Measurements from ENCODE around the gene PHTF2. TPM values are rescaled to one million over a fixed set of nuclear protein-coding genes. Genes with fewer than 3 reads are reported as not detected.
"Not testable (repeated sequence)": the region's sequence is repeated elsewhere in the genome, so short reads cannot be mapped to it uniquely, and the experiment has no call there.

PHTF2 gene
- total RNA-seq, 2 experiments from 2014 or later: 24.5 to 25.3 TPM

- Mint-ChIP-seq H3K4me3 (no peak overlapping the region), H3K36me3 (ENCODE audit: low read depth) (peaks cover 8% of the 10 kb centered on the region), H3K4me1 (ENCODE audit: low read depth) (no peaks in the 10 kb centered on the region), H3K9me3 (no peaks in the 10 kb centered on the region), H3K27me3 (ENCODE audit: low read depth) (no peaks in the 10 kb centered on the region), H3K27ac (no peak overlapping the region)
- intact Hi-C loops (cut with micrococcal nuclease): no loop called here
- no peak for DNase-seq
- CTCF ChIA-PET: interaction anchor here (0.9 kb wide), 1 partner anchor 10 kb away, joined by 3 read pairs; no protein-coding TSS in a partner anchor
Observed at GRCh38 chr7:77866786-77867536, 68.4 kb downstream of the PHTF2 start.

DNA sequence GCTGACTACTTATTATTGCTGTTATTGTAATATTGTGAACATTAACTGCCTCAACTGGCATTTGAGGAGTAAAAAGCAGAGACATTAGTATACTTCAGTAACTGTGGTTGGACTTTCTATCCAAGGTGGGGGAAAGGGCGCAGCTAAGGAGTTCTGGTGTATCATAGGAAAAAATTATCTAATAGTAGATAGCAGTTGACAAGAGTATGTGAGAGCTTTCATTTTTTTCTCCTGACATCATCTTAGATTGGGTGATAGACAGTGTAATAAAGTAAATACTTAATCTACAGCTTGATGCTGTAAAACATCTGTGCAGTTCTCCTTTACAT, 68.9 kb downstream of the PHTF2 start:
- H3K27me3 Mint-ChIP-seq (ENCODE audit: low read depth): no peaks in the 10 kb centered on the region
- no peak for DNase-seq

GRCh38 chr7:77872256-77872655, 73.7 kb downstream of the PHTF2 start:
- H3K9me3 Mint-ChIP-seq; H3K4me1 Mint-ChIP-seq (ENCODE audit: low read depth); H3K4me3 Mint-ChIP-seq; H3K27ac Mint-ChIP-seq; DNase-seq; H3K27me3 Mint-ChIP-seq (ENCODE audit: low read depth); H3K36me3 Mint-ChIP-seq (ENCODE audit: low read depth); intact Hi-C loops (cut with micrococcal nuclease): not testable (repeated sequence)
- CTCF ChIA-PET: interaction anchor here (0.6 kb wide), 1 partner anchor 19 kb away, joined by 6 read pairs; no protein-coding TSS in a partner anchor

More for the DNA sequence above, 68.9 kb downstream of the PHTF2 start:
- no peak overlapping the region for H3K27ac Mint-ChIP-seq
- no peak overlapping the region for H3K4me3 Mint-ChIP-seq
- H3K4me1 Mint-ChIP-seq (ENCODE audit: low read depth): peaks cover under 1% of the 10 kb centered on the region
- intact Hi-C loops (cut with micrococcal nuclease): no loop called here
- CTCF ChIA-PET: interaction anchor here (0.9 kb wide), 1 partner anchor 9 kb away, joined by 3 read pairs; no protein-coding TSS in a partner anchor
- peaks cover 8% of the 10 kb centered on the region for H3K36me3 Mint-ChIP-seq (ENCODE audit: low read depth)
- H3K9me3 Mint-ChIP-seq: no peaks in the 10 kb centered on the region

GRCh38 chr7:77873416-77874327, 75.1 kb downstream of the PHTF2 start:
- H3K27me3 Mint-ChIP-seq (ENCODE audit: low read depth); H3K36me3 Mint-ChIP-seq (ENCODE audit: low read depth); H3K4me3 Mint-ChIP-seq; intact Hi-C loops (cut with micrococcal nuclease); H3K27ac Mint-ChIP-seq; DNase-seq; H3K4me1 Mint-ChIP-seq (ENCODE audit: low read depth); H3K9me3 Mint-ChIP-seq: not testable (repeated sequence)
- CTCF ChIA-PET: interaction anchor here (1.0 kb wide), 1 partner anchor 13 kb away, joined by 3 read pairs; no protein-coding TSS in a partner anchor

DNA sequence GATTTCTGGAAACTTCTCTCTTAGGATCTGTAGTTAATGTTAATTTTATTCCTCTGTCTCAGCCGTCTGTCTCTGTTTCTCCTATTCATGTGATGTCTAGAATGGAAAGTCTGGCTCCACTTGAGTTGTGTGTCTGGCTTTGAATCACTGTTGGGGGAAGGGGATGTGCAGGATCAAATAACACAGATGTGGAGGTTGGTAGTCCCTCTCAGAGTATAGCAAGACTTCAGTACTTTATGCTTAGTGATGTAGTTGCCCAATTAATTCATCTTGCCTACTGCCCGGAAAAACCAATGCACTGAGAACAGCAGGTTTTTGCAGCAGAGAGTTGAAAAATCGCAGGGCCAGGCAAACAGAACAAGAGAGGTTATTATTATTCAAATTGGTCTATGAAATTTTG, 79.2 kb downstream of the PHTF2 start:
- no peak for DNase-seq
- H3K27me3 Mint-ChIP-seq (ENCODE audit: low read depth): no peaks in the 10 kb centered on the region
- H3K4me1 Mint-ChIP-seq (ENCODE audit: low read depth): peaks cover 8% of the 10 kb centered on the region
- no peak overlapping the region for H3K4me3 Mint-ChIP-seq
- peaks cover 4% of the 10 kb centered on the region for H3K36me3 Mint-ChIP-seq (ENCODE audit: low read depth)
- no peak overlapping the region for H3K27ac Mint-ChIP-seq
- intact Hi-C loops (cut with micrococcal nuclease): no loop called here
- H3K9me3 Mint-ChIP-seq: no peaks in the 10 kb centered on the region
- CTCF ChIA-PET: no interaction called here

DNA sequence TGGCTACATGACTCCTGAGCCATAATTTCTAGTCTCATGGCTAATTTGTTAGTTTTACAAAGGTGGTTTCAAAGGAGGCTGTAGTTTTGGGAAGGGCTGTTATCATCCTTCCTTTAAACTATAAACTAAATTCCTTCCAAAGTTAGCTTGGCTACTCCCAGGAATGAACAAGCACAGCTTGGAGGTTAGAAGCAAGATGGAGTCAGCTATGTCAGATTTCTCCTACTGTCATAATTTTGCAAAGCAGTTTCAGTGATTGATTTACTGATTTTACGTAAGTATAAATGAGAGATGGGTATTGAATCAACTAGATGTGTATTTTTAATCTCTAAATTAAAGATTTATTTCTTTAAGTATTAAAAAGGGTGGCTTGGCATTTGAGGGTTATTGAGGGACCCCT, 79.9 kb downstream of the PHTF2 start:
- no peak for DNase-seq
- intact Hi-C loops (cut with micrococcal nuclease): no loop called here
- Mint-ChIP-seq H3K36me3 (ENCODE audit: low read depth) (peaks cover 4% of the 10 kb centered on the region), H3K4me3 (no peak overlapping the region), H3K4me1 (ENCODE audit: low read depth) (peaks cover 8% of the 10 kb centered on the region), H3K27me3 (ENCODE audit: low read depth) (no peaks in the 10 kb centered on the region), H3K27ac (no peak overlapping the region), H3K9me3 (no peaks in the 10 kb centered on the region)
- CTCF ChIA-PET: no interaction called here

GRCh38 chr7:77879272-77879671, 80.7 kb downstream of the PHTF2 start:
- H3K4me1 Mint-ChIP-seq (ENCODE audit: low read depth): peaks cover 8% of the 10 kb centered on the region
- no peaks in the 10 kb centered on the region for H3K27me3 Mint-ChIP-seq (ENCODE audit: low read depth)
- no peaks in the 10 kb centered on the region for H3K9me3 Mint-ChIP-seq
- no peak overlapping the region for H3K4me3 Mint-ChIP-seq
- DNase-seq: no peak
- peaks cover 4% of the 10 kb centered on the region for H3K36me3 Mint-ChIP-seq (ENCODE audit: low read depth)
- CTCF ChIA-PET: no interaction called here
- intact Hi-C loops (cut with micrococcal nuclease): no loop called here
- H3K27ac Mint-ChIP-seq: no peak overlapping the region

GRCh38 chr7:77881871-77882270, 83.3 kb downstream of the PHTF2 start:
- DNase-seq: no peak
- H3K27me3 Mint-ChIP-seq (ENCODE audit: low read depth): no peaks in the 10 kb centered on the region
- H3K36me3 Mint-ChIP-seq (ENCODE audit: low read depth): peaks cover 4% of the 10 kb centered on the region
- H3K27ac Mint-ChIP-seq: no peak overlapping the region
- intact Hi-C loops (cut with micrococcal nuclease): no loop called here
- H3K4me3 Mint-ChIP-seq: no peak overlapping the region
- peaks cover 8% of the 10 kb centered on the region for H3K4me1 Mint-ChIP-seq (ENCODE audit: low read depth)
- CTCF ChIA-PET: interaction anchor here (0.5 kb wide), 1 partner anchor 264 kb away, joined by 5 read pairs; no protein-coding TSS in a partner anchor
- H3K9me3 Mint-ChIP-seq: no peaks in the 10 kb centered on the region

- H3K27ac Mint-ChIP-seq: no peak overlapping the region
- H3K4me1 Mint-ChIP-seq (ENCODE audit: low read depth): peaks cover 11% of the 10 kb centered on the region
- CTCF ChIA-PET: no interaction called here
- no peak overlapping the region for H3K4me3 Mint-ChIP-seq
- intact Hi-C loops (cut with micrococcal nuclease): no loop called here
- peaks cover 12% of the 10 kb centered on the region for H3K36me3 Mint-ChIP-seq (ENCODE audit: low read depth)
- DNase-seq: no peak
- no peaks in the 10 kb centered on the region for H3K9me3 Mint-ChIP-seq
- no peaks in the 10 kb centered on the region for H3K27me3 Mint-ChIP-seq (ENCODE audit: low read depth)
Observed at GRCh38 chr7:77885155-77885554, 86.6 kb downstream of the PHTF2 start.

DNA sequence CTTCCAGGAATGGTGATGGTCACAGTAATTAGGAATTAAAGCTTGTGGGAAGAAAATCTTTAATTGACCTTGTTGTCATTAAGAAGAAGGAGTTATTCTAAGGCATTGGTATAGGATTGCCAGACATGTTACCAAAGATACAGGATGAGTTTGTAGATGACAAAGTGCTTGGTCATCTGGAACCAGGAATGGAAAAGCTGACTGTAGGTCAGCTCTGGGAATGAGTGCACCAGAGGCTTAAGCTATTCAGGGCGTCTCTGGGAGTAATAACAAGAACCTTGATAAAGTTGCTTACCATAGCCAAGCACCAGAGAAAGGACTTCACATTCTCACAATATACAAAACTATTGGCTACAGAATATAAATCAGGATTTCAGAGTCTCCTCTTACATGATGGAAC, 89.0 kb downstream of the PHTF2 start:
- no peaks in the 10 kb centered on the region for H3K9me3 Mint-ChIP-seq
- H3K36me3 Mint-ChIP-seq (ENCODE audit: low read depth): peaks cover 9% of the 10 kb centered on the region
- DNase-seq: no peak
- no peak overlapping the region for H3K4me3 Mint-ChIP-seq
- H3K27ac Mint-ChIP-seq: no peak overlapping the region
- H3K27me3 Mint-ChIP-seq (ENCODE audit: low read depth): no peaks in the 10 kb centered on the region
- peaks cover 11% of the 10 kb centered on the region for H3K4me1 Mint-ChIP-seq (ENCODE audit: low read depth)
- intact Hi-C loops (cut with micrococcal nuclease): no loop called here
- CTCF ChIA-PET: interaction anchor here (0.6 kb wide), 1 partner anchor 9 kb away, joined by 3 read pairs; no protein-coding TSS in a partner anchor

GRCh38 chr7:77888998-77889397, 90.4 kb downstream of the PHTF2 start:
- Mint-ChIP-seq H3K9me3 (no peaks in the 10 kb centered on the region), H3K4me1 (ENCODE audit: low read depth) (peaks cover 11% of the 10 kb centered on the region), H3K27ac (no peak overlapping the region), H3K4me3 (no peak overlapping the region), H3K27me3 (ENCODE audit: low read depth) (no peaks in the 10 kb centered on the region), H3K36me3 (ENCODE audit: low read depth) (peaks cover 9% of the 10 kb centered on the region)
- DNase-seq: no peak
- CTCF ChIA-PET: no interaction called here
- intact Hi-C loops (cut with micrococcal nuclease): no loop called here

DNA sequence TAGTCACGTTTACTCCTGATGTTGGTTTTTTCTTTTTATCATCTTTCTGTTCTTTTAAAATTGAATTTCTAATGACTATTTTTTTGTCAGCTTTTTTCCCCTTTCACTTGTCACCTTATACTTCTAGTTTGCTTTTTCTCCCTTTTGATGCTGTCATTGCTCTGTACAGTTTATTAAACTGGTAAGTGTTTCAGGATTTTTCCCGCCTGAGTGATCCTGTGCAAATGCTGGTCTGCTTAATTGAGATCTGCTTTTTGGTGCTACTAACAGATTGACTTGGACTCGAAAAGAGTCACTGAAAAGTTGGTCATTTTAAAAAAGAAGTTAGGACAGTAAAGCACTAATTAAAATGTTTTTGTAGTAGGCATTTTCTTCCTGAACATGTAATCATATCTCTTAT, 95.2 kb downstream of the PHTF2 start:
- Mint-ChIP-seq H3K4me3 (no peak overlapping the region), H3K36me3 (ENCODE audit: low read depth) (peaks cover 4% of the 10 kb centered on the region), H3K4me1 (ENCODE audit: low read depth) (peaks cover 4% of the 10 kb centered on the region), H3K9me3 (no peaks in the 10 kb centered on the region), H3K27me3 (ENCODE audit: low read depth) (no peaks in the 10 kb centered on the region), H3K27ac (no peak overlapping the region)
- intact Hi-C loops (cut with micrococcal nuclease): no loop called here
- CTCF ChIA-PET: no interaction called here
- no peak for DNase-seq
